Activated CD4-positive, alpha-beta memory T cell treated with anti-CD3 and anti-CD28 coated beads for 36 hours (primary cell): Measurements from ENCODE around the gene IGSF22. TPM values are rescaled to one million over a fixed set of nuclear protein-coding genes. Genes with fewer than 3 reads are reported as not detected.

Experiments used
- CTCF ChIA-PET: fragments of 350-600 bp; sonication (Branson Sonifier 250); formaldehyde crosslinking; loops from one replicate; lab custom pipeline; 2021; ENCODE audit warnings: antibody characterized with exemption, inconsistent platforms; lab: Charles Lee
- POLR2A ChIA-PET: fragments of 350-600 bp; sonication (Branson Sonifier 250); formaldehyde crosslinking; loops from one replicate; lab custom pipeline; 2021; ENCODE audit warnings: antibody characterized with exemption; lab: Charles Lee
- DNase-seq: peaks from one replicate; pipeline ENCODE4 v3.0.0-alpha.2; 2020
- H3K27ac Mint-ChIP-seq: one replicate; pipeline ENCODE4 v1.8.0; 2021; ENCODE audit warnings: mixed read lengths
- H3K27me3 Mint-ChIP-seq: one replicate; pipeline ENCODE4 v1.8.0; 2021; ENCODE audit warnings: mixed read lengths
- H3K36me3 Mint-ChIP-seq: one replicate; pipeline ENCODE4 v1.8.0; 2021; ENCODE audit warnings: mixed read lengths
- H3K4me1 Mint-ChIP-seq: one replicate; pipeline ENCODE4 v1.8.0; 2021; ENCODE audit warnings: low read depth, mixed read lengths
- H3K4me3 Mint-ChIP-seq: one replicate; pipeline ENCODE4 v1.8.0; 2021; ENCODE audit warnings: mild to moderate bottlenecking, mixed read lengths
- H3K9me3 Mint-ChIP-seq: one replicate; pipeline ENCODE4 v1.8.0; 2021; ENCODE audit warnings: mixed read lengths
- intact Hi-C: fragments of 100-400 bp; cut with micrococcal nuclease; formaldehyde crosslinking; loops from one replicate; pipeline ENCODE4 v1.15.1; 2023
- total RNA-seq, 2 experiments: library from RNA; stranded (reverse); gene quantifications; one replicate each; pipeline ENCODE4 v1.2.3, GENCODE V29; 2021

The IGSF22 gene
- total RNA-seq, 2 experiments from 2014 or later, result 0.85 to 1.00 TPM

DNA sequence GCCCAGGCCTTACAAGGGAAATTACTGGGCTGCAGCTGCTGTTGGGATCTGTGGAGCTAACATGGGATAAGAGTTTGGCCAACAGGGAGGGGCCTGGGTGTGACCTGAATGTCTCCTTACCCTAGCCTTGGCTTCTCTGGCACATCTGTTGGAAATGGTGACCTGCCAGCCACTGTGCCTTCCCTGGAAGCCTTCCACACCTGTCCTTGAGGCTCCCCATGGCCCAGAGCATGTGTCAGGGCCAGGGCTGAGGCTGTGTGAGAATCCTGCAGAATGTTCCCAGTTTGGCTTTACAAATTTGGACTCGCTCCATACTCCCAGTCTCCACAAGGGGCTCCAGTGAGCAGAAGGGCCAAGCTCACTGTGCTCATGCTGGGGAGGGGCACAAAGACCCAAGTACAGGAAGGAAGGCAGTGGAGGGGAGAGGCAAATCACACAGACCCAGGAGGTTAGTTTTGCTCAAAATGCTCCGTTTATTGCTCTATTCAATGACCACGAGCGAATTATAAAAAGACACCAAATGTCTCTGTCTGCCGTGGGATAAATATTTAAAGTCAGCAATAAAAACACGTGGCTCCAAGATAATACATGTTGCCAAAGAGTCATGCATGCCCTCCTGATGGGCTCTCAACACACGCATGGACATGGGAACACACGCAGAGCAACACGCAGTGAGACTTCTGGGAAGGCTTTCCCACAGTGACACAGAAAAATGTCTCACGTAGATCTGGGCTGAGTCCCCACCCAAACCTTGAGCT lies 1.7 kb upstream of the IGSF22 start:
- H3K27ac Mint-ChIP-seq, result no peak overlapping the region
- ChIA-PET POLR2A (no interaction called here), CTCF (interaction anchor here (0.6 to 6.3 kb wide), 22 partner anchors 10 to 612 kb away, joined by 3 to 62 read pairs (median 4); no protein-coding TSS in a partner anchor)
- intact Hi-C loops, result no loop called here
- no peaks in the 10 kb centered on the region for H3K36me3 Mint-ChIP-seq
- peak; percentile 58 for DNase-seq
- H3K9me3 Mint-ChIP-seq, result no peaks in the 10 kb centered on the region
- H3K4me1 Mint-ChIP-seq, result peaks cover 3% of the 10 kb centered on the region
- no peaks in the 10 kb centered on the region for H3K27me3 Mint-ChIP-seq
- H3K4me3 Mint-ChIP-seq, result no peak overlapping the region

DNA sequence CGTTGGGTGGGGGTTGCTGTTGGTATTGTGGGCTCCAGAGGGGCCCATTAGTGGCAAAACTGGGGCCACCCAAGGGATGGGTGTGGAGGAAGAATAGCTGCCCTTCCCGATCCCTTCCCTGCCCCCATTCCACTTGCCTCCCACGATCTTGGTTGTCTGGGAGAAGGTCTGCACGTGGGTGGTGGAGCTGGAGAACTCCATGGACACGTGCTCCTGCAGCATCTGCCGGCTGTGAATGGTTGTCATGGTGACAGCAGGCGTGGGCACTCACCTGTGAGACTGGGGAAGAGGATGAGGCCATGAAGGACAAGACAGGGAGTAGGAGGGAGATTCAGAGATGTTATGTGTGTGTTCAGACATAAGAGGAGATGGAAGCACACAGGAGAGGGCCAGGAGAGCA lies 2.0 kb downstream of the IGSF22 start:
- ChIA-PET CTCF (interaction anchor here (1.1 to 3.6 kb wide), 8 partner anchors 9 to 480 kb away, joined by 3 to 25 read pairs (median 4); no protein-coding TSS in a partner anchor), POLR2A (no interaction called here)
- Mint-ChIP-seq H3K27ac (no peak overlapping the region), H3K36me3 (no peaks in the 10 kb centered on the region), H3K9me3 (no peaks in the 10 kb centered on the region), H3K4me3 (no peak overlapping the region), H3K4me1 (peaks cover 8% of the 10 kb centered on the region), H3K27me3 (no peaks in the 10 kb centered on the region)
- no peak for DNase-seq
- intact Hi-C loops, result loop anchor here (5.0 kb wide), 3 partner anchors 52 to 197 kb away; partner anchors contain the start of gene TSG101

DNA sequence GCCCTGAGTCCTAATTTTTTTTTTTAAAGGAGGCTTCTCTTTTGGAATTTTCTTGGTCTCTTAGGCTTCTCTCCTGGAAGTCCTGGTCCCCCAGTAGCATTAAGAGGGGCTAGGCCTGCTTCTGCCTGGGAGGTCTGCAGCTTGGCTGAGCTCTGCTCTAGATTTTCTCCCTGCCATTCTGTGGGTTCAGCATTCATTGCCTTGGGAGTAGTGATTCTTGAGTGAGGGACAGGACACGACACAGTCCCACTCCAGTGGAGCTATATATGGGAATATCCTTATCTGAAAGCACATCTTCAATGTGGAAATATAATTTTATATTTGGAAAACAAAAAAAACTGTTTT lies 3.7 kb downstream of the IGSF22 start:
- DNase-seq, result no peak
- H3K27ac Mint-ChIP-seq, result no peak overlapping the region
- H3K4me1 Mint-ChIP-seq, result peaks cover 6% of the 10 kb centered on the region
- no peak overlapping the region for H3K4me3 Mint-ChIP-seq
- intact Hi-C loops, result loop anchor here (1.0 to 5.0 kb wide), 4 partner anchors 42 to 195 kb away; partner anchors contain the start of gene TSG101
- H3K27me3 Mint-ChIP-seq, result no peaks in the 10 kb centered on the region
- ChIA-PET POLR2A (interaction anchor here (0.6 to 1.3 kb wide), 5 partner anchors 89 to 195 kb away, joined by 3 to 5 read pairs (median 3); partner anchors contain the start of gene TSG101), CTCF (interaction anchor here (0.6 to 4.7 kb wide), 59 partner anchors 8 to 1410 kb away, joined by 3 to 42 read pairs (median 5); partner anchors contain the start of genes SPTY2D1, TMEM86A, TSG101 and UEVLD)
- no peaks in the 10 kb centered on the region for H3K9me3 Mint-ChIP-seq
- no peaks in the 10 kb centered on the region for H3K36me3 Mint-ChIP-seq

DNA sequence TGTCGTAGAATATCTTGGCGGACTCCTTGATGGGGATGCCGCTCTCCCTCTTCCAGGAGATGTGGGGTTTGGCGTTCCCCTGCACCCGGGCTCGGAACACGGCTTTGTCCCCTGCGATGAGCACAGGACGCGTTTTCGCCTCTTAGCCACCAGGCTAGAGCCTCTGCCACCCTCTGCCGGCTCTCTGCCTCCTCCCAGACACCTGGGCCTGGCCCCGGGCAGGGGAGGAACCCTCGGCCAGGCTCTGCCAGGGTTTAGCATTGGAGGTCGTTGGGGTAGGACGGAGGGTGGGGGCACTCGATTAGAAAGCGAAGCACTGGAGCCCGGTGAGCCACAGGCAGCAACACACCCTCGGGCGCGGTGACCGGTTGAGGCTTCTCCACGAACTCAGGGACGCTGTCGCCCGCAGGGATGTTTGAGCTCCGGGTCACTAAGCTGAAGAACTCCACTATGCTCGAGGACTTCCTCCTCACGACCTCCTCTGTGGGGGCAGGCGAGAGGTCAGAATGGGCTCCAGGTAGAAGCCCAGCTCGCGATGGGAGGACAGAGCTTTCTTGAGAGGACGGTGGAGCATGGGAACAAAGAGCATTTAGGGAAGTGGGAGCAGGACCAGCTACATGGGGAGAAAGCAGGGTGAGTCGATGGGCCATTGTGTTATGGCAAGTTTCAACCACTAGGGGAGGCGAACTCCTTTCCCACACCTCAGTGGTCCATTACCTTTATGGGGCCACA lies 4.3 kb downstream of the IGSF22 start:
- Mint-ChIP-seq H3K36me3 (no peaks in the 10 kb centered on the region), H3K27me3 (no peaks in the 10 kb centered on the region), H3K27ac (no peak overlapping the region), H3K4me3 (peak overlapping the region; percentile 81), H3K9me3 (no peaks in the 10 kb centered on the region), H3K4me1 (peaks cover 6% of the 10 kb centered on the region)
- intact Hi-C loops, result loop anchor here (1.0 to 5.0 kb wide), 5 partner anchors 14 to 194 kb away; partner anchors contain the start of gene TSG101
- ChIA-PET CTCF (interaction anchor here (0.6 to 4.7 kb wide), 64 partner anchors 8 to 1411 kb away, joined by 3 to 42 read pairs (median 4); partner anchors contain the start of genes SPTY2D1, TMEM86A, TSG101 and UEVLD), POLR2A (interaction anchor here (0.6 to 1.3 kb wide), 4 partner anchors 88 to 195 kb away, joined by 3 to 5 read pairs (median 3); partner anchors contain the start of gene TSG101)
- DNase-seq, result peak; percentile 60

DNA sequence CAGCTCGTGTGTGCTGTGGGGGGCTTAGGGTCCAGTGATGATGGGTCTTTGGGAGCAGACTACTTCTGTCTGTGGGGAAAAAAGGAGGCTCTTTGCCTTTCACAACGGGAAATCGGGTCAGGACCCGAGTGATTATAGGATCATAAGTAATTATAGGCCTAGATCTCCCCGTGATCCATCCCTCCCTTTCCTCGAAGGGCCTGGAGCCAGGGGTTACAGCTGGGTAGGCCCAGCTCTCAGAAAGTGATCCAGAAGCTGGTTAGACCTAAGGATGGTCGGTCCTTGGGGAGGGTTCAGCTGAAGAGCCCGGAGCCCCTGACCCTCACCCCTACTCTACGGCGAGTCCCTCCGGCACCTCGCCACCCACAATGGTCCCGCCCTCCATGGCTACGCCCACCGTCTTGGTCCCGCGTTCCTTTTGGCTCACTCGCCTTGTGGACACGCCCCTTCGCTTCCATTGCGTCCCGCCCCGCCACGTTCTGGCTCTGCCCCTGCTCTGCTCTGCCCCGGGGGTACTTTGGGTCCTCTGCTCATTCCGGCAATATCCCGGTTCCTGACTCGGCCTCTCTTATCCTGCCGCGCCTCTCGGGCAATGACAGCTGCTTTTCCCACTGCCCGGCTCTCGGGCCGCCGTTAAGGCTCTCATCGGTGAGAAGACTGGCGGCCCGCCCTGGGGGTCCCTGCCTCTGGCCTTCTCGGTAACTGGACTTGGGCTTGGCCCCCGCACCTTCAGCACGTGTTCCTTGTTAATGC lies 5.0 kb downstream of the IGSF22 start:
- Mint-ChIP-seq H3K4me1 (peaks cover 6% of the 10 kb centered on the region), H3K27ac (no peak overlapping the region), H3K9me3 (no peaks in the 10 kb centered on the region), H3K36me3 (no peaks in the 10 kb centered on the region), H3K27me3 (no peaks in the 10 kb centered on the region), H3K4me3 (peak overlapping the region; percentile 81)
- intact Hi-C loops, result loop anchor here (1.0 to 5.0 kb wide), 4 partner anchors 14 to 194 kb away; partner anchors contain the start of gene TSG101
- ChIA-PET POLR2A (interaction anchor here (0.5 to 1.2 kb wide), 2 partner anchors 65 to 194 kb away, joined by 3 to 5 read pairs; partner anchors contain the start of gene TSG101), CTCF (interaction anchor here (0.8 to 4.7 kb wide), 31 partner anchors 8 to 477 kb away, joined by 3 to 42 read pairs (median 6); partner anchors contain the start of genes SPTY2D1 and TSG101)
- DNase-seq, result peak; percentile 88

DNA sequence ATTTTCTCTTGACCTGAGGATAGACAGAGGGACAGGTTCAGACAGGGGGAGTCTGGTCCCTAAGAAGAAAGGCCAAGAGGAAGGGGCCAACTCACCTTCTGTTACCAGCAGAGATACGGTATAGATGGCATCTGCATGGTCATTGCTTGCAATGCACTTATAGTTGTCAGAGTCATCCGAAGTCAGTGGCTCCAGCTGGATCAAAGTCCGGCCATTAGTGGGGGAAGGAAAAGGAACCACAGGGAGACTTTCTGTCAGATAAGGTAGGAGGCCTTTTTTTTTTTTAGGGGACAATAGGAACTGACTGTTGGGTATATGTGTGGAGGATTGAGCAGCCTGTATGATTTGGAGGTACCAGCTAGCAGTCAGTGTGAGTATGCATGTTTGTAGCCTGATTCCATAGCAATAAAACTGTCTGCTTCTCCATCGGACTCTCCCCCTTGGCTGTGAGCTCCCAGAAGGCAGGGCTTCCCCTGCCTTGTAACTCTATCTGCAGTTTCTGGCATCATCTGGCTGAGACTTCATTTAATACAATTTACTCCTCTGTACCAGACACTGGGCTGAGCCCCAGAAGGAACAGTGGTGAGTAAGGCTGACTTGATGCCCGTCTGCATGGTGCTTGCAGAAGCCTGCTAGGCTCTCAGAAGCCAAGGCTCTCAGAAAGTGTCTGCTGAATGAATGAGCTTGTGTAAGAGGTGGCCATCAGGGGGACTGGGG lies 5.7 kb downstream of the IGSF22 start:
- intact Hi-C loops, result loop anchor here (5.0 kb wide), 3 partner anchors 48 to 193 kb away; partner anchors contain the start of gene TSG101
- H3K4me1 Mint-ChIP-seq, result peaks cover 6% of the 10 kb centered on the region
- no peaks in the 10 kb centered on the region for H3K27me3 Mint-ChIP-seq
- no peaks in the 10 kb centered on the region for H3K9me3 Mint-ChIP-seq
- H3K27ac Mint-ChIP-seq, result no peak overlapping the region
- no peaks in the 10 kb centered on the region for H3K36me3 Mint-ChIP-seq
- no peak for DNase-seq
- CTCF ChIA-PET, result interaction anchor here (0.7 to 4.7 kb wide), 6 partner anchors 11 to 275 kb away, joined by 3 to 42 read pairs (median 14); partner anchors contain the start of gene SPTY2D1
- H3K4me3 Mint-ChIP-seq, result peak overlapping the region; percentile 45
- POLR2A ChIA-PET, result interaction anchor here (0.5 kb wide), 1 partner anchor 65 kb away, joined by 3 read pairs; no protein-coding TSS in a partner anchor

DNA sequence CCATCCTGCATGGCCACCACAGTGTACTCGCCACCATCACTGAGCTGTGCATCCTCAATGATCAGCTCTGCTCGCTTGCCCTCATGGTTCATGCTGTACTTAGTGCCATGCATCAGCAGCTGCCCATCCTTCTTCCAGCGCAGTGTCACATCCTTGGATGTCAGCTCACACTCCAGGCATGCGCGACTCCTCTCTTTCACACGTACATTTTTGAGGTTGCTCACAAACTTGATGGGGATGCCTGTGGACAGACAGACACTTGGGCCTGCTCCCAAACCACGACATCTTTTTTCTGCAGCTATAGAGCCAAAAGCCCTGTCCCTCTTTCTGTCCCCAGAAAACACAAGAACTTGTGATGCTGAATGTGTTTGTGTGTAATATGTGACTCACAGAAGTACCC lies 10.5 kb downstream of the IGSF22 start:
- Mint-ChIP-seq H3K27me3 (no peaks in the 10 kb centered on the region), H3K9me3 (no peaks in the 10 kb centered on the region), H3K36me3 (no peaks in the 10 kb centered on the region), H3K4me3 (no peak overlapping the region), H3K4me1 (peaks cover 3% of the 10 kb centered on the region), H3K27ac (no peak overlapping the region)
- CTCF ChIA-PET, result interaction anchor here (1.5 kb wide), 1 partner anchor 12 kb away, joined by 9 read pairs; no protein-coding TSS in a partner anchor
- intact Hi-C loops, result no loop called here
- POLR2A ChIA-PET, result no interaction called here
- DNase-seq, result no peak

DNA sequence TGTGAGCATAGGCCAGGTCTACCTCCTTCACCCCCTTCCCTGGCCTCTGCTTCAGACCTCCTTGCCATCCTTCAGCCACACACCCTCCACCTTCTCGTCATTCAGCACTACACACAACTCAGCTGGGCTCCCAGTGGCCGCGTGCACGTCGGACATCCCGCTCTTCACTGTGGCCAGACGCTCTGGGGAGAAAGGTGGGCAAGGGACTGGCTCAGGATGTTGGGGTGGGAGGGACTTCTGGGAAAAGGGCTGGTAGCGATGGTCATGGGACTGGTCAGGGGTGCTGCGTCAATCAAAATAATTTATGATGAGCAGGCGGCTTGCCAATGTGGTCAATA lies 11.6 kb downstream of the IGSF22 start:
- intact Hi-C loops, result no loop called here
- ChIA-PET POLR2A (no interaction called here), CTCF (no interaction called here)
- Mint-ChIP-seq H3K4me3 (no peak overlapping the region), H3K27me3 (no peaks in the 10 kb centered on the region), H3K36me3 (no peaks in the 10 kb centered on the region), H3K27ac (no peak overlapping the region), H3K4me1 (peaks cover 2% of the 10 kb centered on the region), H3K9me3 (no peaks in the 10 kb centered on the region)
- DNase-seq, result no peak

DNA sequence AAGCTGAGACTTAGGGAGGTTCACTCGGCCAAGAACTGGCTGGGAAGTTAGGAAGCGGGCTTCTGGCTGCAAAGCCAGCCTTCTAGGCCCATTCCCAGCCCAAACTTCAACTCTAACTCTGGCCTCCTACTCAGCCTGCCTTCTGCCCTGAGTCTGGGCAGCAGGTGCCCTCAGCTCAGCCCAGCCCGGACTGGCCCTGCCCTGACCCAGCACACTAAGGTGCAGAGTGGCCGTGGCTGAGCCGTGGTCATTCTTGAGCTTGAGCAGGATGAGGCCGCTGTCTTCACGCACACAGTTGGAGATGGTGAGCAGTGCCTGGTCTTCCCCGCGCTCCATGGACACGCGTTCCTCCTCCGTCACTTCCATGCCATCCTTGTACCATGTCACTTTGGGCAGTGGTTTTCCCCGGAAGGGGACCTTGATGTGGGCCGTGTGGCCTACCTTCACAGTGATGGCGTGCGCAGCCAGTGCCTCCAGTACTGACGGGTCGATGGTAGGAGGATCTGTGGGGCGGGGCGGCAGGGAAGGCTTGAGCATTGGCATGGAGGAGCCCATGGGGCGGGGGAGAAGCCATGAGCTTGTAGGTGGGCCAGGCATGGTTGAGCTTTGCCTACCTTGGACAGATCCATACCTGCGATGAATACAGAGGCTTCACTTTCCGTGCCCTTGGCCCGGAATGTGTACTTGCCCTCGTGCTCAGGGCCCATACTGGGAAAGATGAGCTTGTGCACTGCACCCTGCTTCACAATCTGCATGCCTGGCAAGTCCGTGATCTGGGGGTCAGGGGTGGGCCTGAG lies 12.1 kb downstream of the IGSF22 start:
- peaks cover 2% of the 10 kb centered on the region for H3K4me1 Mint-ChIP-seq
- ChIA-PET POLR2A (no interaction called here), CTCF (interaction anchor here (0.9 to 2.2 kb wide), 4 partner anchors 8 to 470 kb away, joined by 3 to 12 read pairs (median 6); no protein-coding TSS in a partner anchor)
- H3K27ac Mint-ChIP-seq, result no peak overlapping the region
- H3K4me3 Mint-ChIP-seq, result no peak overlapping the region
- intact Hi-C loops, result no loop called here
- H3K9me3 Mint-ChIP-seq, result no peaks in the 10 kb centered on the region
- no peaks in the 10 kb centered on the region for H3K36me3 Mint-ChIP-seq
- H3K27me3 Mint-ChIP-seq, result no peaks in the 10 kb centered on the region
- DNase-seq, result no peak

DNA sequence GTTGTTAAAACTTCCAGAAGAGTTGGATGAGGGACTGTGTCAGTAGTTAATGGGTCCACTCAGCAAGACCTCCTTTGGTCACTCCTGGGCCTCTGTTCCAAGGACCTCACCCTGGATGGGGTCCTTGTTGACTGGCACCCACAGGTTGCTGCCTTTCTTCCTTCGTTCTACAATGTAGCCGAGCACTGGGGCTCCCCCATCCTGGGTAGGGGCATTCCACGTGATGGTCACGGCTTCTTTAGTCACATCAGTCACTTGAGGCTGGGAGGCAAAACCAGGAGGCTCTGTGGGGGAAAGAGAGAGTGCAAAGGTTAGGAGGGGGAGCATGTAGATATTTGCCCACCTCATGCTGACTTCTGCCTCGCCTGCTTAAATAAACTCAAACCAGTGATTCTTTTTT lies 15.4 kb downstream of the IGSF22 start:
- no peaks in the 10 kb centered on the region for H3K36me3 Mint-ChIP-seq
- no peak overlapping the region for H3K27ac Mint-ChIP-seq
- ChIA-PET POLR2A (no interaction called here), CTCF (interaction anchor here (1.0 to 1.4 kb wide), 2 partner anchors 18 to 21 kb away, joined by 3 to 4 read pairs; no protein-coding TSS in a partner anchor)
- H3K9me3 Mint-ChIP-seq, result no peaks in the 10 kb centered on the region
- H3K4me1 Mint-ChIP-seq, result peaks cover 15% of the 10 kb centered on the region
- H3K27me3 Mint-ChIP-seq, result no peaks in the 10 kb centered on the region
- no peak for DNase-seq
- intact Hi-C loops, result no loop called here
- H3K4me3 Mint-ChIP-seq, result no peak overlapping the region
